Fibroblast of villous mesenchyme (primary cell): Measurements from ENCODE around the gene MEA1. TPM values are rescaled to one million over a fixed set of nuclear protein-coding genes. Genes with fewer than 3 reads are reported as not detected.

ENCODE experiments used
- DNase-seq: peaks from one replicate; pipeline ENCODE4 v3.0.0-alpha.2; 2010; ENCODE audit warnings: low read depth
- H3K4me3 ChIP-seq: 2 replicates; pipeline ENCODE4 v1.5.1; 2011; ENCODE audit warnings: low read depth, mild to moderate bottlenecking, low read length
- total RNA-seq: library from RNA; depleted of rRNA; stranded (reverse); fragments of >200 nt; gene quantifications from 2 replicates; pipeline ENCODE4 v1.2.3, GENCODE V29; 2012
- TF ChIP-seq, protein P1 (sequence below): IDR thresholded peaks from 2 replicates; pipeline ENCODE4 v1.5.1; 2012; ENCODE audit warnings: low read depth, mild to moderate bottlenecking, low read length; ENCODE audit not compliant: insufficient read depth

Gene MEA1
- total RNA-seq, 1 donor: 60.0 TPM

- TF ChIP-seq, protein P1, sequence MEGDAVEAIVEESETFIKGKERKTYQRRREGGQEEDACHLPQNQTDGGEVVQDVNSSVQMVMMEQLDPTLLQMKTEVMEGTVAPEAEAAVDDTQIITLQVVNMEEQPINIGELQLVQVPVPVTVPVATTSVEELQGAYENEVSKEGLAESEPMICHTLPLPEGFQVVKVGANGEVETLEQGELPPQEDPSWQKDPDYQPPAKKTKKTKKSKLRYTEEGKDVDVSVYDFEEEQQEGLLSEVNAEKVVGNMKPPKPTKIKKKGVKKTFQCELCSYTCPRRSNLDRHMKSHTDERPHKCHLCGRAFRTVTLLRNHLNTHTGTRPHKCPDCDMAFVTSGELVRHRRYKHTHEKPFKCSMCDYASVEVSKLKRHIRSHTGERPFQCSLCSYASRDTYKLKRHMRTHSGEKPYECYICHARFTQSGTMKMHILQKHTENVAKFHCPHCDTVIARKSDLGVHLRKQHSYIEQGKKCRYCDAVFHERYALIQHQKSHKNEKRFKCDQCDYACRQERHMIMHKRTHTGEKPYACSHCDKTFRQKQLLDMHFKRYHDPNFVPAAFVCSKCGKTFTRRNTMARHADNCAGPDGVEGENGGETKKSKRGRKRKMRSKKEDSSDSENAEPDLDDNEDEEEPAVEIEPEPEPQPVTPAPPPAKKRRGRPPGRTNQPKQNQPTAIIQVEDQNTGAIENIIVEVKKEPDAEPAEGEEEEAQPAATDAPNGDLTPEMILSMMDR: no peak
- no peak overlapping the region for H3K4me3 ChIP-seq
- DNase-seq: no peak
These were observed 39.8 kb downstream of the MEA1 start for GRCh38 chr6:42973926-42974325.

- TF ChIP-seq, protein P1: no peak
- no peak for DNase-seq
- H3K4me3 ChIP-seq: no peak overlapping the region
These were observed 41.9 kb downstream of the MEA1 start for GRCh38 chr6:42971746-42972327.

- no peak overlapping the region for H3K4me3 ChIP-seq
- TF ChIP-seq, protein P1: no peak
- DNase-seq: peak; percentile 32
These were observed 42.7 kb downstream of the MEA1 start for GRCh38 chr6:42970871-42971612.

GRCh38 chr6:42969934-42970333, 43.8 kb downstream of the MEA1 start:
- no peak for DNase-seq
- TF ChIP-seq, protein P1: no peak
- no peak overlapping the region for H3K4me3 ChIP-seq

DNA sequence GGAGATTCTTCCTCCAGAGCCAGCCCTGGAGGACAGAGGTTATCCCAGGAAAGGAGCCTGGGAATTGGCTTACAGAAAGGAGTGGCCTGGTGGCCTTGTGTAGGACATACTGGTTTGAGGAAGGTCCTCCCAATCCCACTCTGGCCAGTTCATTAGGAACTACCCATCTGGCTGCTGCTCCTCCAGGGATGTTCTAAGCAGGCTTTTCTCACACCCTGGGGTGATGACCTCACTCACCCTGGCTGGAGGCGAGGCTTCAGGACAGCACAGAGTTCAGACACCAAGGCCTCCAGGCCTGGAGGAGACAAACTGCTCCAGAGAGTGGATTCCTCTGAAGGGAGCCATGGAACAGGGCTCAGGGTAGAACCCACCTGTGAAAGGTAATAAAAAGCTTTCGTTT, 44.3 kb downstream of the MEA1 start:
- TF ChIP-seq, protein P1: no peak
- DNase-seq: no peak

GRCh38 chr6:42968783-42969182, 45.0 kb downstream of the MEA1 start:
- H3K4me3 ChIP-seq: no peak overlapping the region
- TF ChIP-seq, protein P1: no peak
- DNase-seq: no peak

More for the DNA sequence above, 44.3 kb downstream of the MEA1 start:
- H3K4me3 ChIP-seq: no peak overlapping the region
